Uterus (tissue), 4 donors: ENCODE data around the gene CSNK1A1L. TPM values are rescaled to one million over a fixed set of nuclear protein-coding genes. Genes with fewer than 3 reads are reported as not detected.
A peak's percentile ranks its signal among the peaks of the same experiment; 100 is the strongest.

Experiments
- DNase-seq, 2 donors: peaks; one replicate each; pipeline ENCODE4 v3.0.0-alpha.2; 2019 to 2020
- H3K27ac ChIP-seq, 2 donors: fragments of 200-600 bp; sonication (generic); 1 replicate in 1 of 2; 2 replicates in 1 of 2; pipeline ENCODE4 v1.5.1; 2016 to 2018
- H3K27me3 ChIP-seq, 2 donors: fragments of 200-600 bp; sonication (generic); one replicate each; pipeline ENCODE4 v1.5.1; 2018 to 2019; ENCODE audit warnings: control low read depth in 1 of 2
- H3K36me3 ChIP-seq, 2 donors: fragments of 200-600 bp; sonication (generic); one replicate each; pipeline ENCODE4 v1.5.1; 2019; ENCODE audit warnings: control low read depth in 1 of 2
- H3K4me1 ChIP-seq, 2 donors: fragments of 200-600 bp; sonication (generic); one replicate each; pipeline ENCODE4 v1.5.1; 2018 to 2019; ENCODE audit warnings: control low read depth in 1 of 2
- H3K4me3 ChIP-seq, 2 donors: fragments of 200-600 bp; sonication (generic); 1 replicate in 1 of 2; 2 replicates in 1 of 2; pipeline ENCODE4 v1.5.1; 2018 to 2019; ENCODE audit warnings: mild to moderate bottlenecking in 1 of 2
- H3K9me3 ChIP-seq, 2 donors: fragments of 200-600 bp; sonication (generic); one replicate each; pipeline ENCODE4 v1.5.1; 2019; ENCODE audit warnings: control low read depth in 1 of 2
- CTCF ChIP-seq, 4 experiments: fragments of 200-600 bp in 2 of 4; fragments of 450-650 bp in 2 of 4; sonication (generic) in 2 of 4; IDR thresholded peaks; one replicate each; pipeline ENCODE4 v1.5.1; 2016 to 2019; ENCODE audit warnings: antibody characterized with exemption in 4 of 4, mild to moderate bottlenecking in 2 of 4, moderate library complexity in 1 of 4
- POLR2A ChIP-seq, 2 donors: fragments of 450-650 bp; IDR thresholded peaks; one replicate each; pipeline ENCODE4 v1.6.1; 2016; ENCODE audit warnings: antibody characterized with exemption in 2 of 2, mild to moderate bottlenecking in 1 of 2, moderate library complexity in 1 of 2
- intact Hi-C: fragments of 100-400 bp; cut with DNase I; formaldehyde crosslinking; loops from one replicate; pipeline ENCODE4 v1.15.1; 2023; ENCODE audit warnings: low total_unique reads
- total RNA-seq, 4 donors: library from RNA; depleted of rRNA in 3 of 4; stranded (reverse); fragments of >200 nt in 3 of 4; gene quantifications; one replicate each; pipeline versions ENCODE4 v1.1.0 to v1.2.4, GENCODE V29; 2014 to 2023
- donor health status: DM: yes; HTN: yes; CAD: no.

Gene CSNK1A1L
- total RNA-seq, 4 donors from 2014 or later: not detected

DNA sequence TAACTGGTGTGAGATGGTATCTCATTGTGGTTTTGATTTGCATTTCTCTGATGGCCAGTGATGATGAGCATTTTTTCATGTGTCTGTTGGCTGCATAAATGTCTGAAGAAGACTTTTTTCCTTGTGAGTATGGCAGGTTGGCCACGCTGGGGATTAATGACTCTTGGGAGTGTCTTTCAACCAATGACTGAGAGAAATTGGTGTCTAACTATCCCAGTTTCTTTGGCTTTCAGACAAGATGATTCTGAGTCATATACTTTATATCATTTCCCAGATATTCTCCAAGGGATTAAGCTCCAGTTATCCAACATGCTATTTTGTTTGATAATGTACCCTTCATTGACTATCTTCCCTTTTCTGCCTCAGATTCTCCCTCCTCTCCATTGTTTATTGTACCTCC is 35.5 kb upstream of the CSNK1A1L start:
- H3K4me1 ChIP-seq: no peaks in the 10 kb centered on the region

DNA sequence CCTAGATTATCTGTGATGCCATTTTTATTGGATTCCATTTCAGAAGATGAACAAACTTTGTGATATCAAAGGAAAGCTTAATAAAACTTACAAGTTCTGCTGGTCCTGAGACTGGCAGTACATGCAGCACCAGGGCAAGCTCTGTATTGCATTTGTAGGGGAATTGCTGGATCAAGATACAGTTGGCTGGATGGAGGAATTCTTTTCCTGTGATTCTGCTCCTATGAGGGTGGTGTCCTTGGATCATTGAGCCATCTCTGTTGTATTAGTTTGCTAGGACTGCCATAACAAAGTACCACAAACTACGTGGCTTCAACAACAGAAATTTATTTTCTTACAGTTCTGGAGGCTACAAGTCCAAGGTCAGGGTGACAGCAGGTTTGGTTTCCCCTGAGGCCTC is 33.9 kb upstream of the CSNK1A1L start:
- no peaks in the 10 kb centered on the region for H3K9me3 ChIP-seq
- TF ChIP-seq POLR2A (IDR thresholded peaks at IDR 0.05): no peak
- no peak for TF ChIP-seq CTCF (IDR thresholded peaks at IDR 0.05)
- H3K4me3 ChIP-seq: no peak overlapping the region
- no peaks in the 10 kb centered on the region for H3K36me3 ChIP-seq
- no peaks in the 10 kb centered on the region for H3K27me3 ChIP-seq
- intact Hi-C loops: no loop called here
- H3K4me1 ChIP-seq: no peaks in the 10 kb centered on the region
- H3K27ac ChIP-seq: no peak overlapping the region
- no peak for DNase-seq

More for the DNA sequence above, 35.5 kb upstream of the CSNK1A1L start:
- no peaks in the 10 kb centered on the region for H3K9me3 ChIP-seq
- no peak for TF ChIP-seq CTCF (IDR thresholded peaks at IDR 0.05)
- no peak overlapping the region for H3K4me3 ChIP-seq
- H3K36me3 ChIP-seq: no peaks in the 10 kb centered on the region
- H3K27ac ChIP-seq: no peak overlapping the region
- intact Hi-C loops: no loop called here
- H3K27me3 ChIP-seq: no peaks in the 10 kb centered on the region
- DNase-seq: no peak

GRCh38 chr13:37138926-37139325 is 33.5 kb upstream of the CSNK1A1L start:
- Histone ChIP-seq H3K36me3 (no peaks in the 10 kb centered on the region), H3K9me3 (no peaks in the 10 kb centered on the region), H3K4me1 (no peaks in the 10 kb centered on the region), H3K27me3 (no peaks in the 10 kb centered on the region), H3K27ac (no peak overlapping the region), H3K4me3 (no peak overlapping the region)
- intact Hi-C loops: no loop called here
- TF ChIP-seq POLR2A (IDR thresholded peaks at IDR 0.05) (no peak), CTCF (IDR thresholded peaks at IDR 0.05) (no peak)
- no peak for DNase-seq

DNA sequence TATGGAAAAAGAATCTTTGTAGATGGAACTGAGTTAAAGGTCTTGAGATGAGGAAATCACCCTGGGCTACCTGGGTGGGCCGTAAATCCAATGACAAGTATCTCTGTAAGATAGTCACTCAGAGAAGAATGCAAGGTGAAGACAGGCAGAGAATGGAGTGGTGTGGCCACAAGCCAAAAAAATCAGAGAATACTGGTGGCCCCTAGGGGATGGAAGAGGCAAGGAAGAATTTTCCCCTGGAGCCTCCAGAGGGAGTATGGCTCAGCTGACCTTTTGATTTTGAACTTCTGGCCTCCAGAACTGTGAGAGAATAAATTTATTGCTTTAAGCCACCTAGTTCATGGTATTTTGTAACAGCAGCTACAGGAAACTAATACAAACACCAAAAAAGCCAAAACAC is 32.7 kb upstream of the CSNK1A1L start:
- intact Hi-C loops: no loop called here
- Histone ChIP-seq H3K4me3 (no peak overlapping the region), H3K36me3 (no peaks in the 10 kb centered on the region), H3K27ac (peak overlapping the region in 1 of 2 donors; percentile 8), H3K27me3 (no peaks in the 10 kb centered on the region), H3K4me1 (no peaks in the 10 kb centered on the region), H3K9me3 (no peaks in the 10 kb centered on the region)
- DNase-seq: no peak
- TF ChIP-seq CTCF (IDR thresholded peaks at IDR 0.05): no peak
- TF ChIP-seq POLR2A (IDR thresholded peaks at IDR 0.05): no peak

GRCh38 chr13:37136633-37137032 is 31.2 kb upstream of the CSNK1A1L start:
- Histone ChIP-seq H3K9me3 (no peaks in the 10 kb centered on the region), H3K4me1 (no peaks in the 10 kb centered on the region), H3K27ac (peak overlapping the region in 1 of 2 donors; percentile 46), H3K4me3 (no peak overlapping the region), H3K36me3 (no peaks in the 10 kb centered on the region), H3K27me3 (no peaks in the 10 kb centered on the region)
- no peak for DNase-seq
- intact Hi-C loops: no loop called here
- TF ChIP-seq POLR2A (IDR thresholded peaks at IDR 0.05) (no peak), CTCF (IDR thresholded peaks at IDR 0.05) (no peak)
